A549 treated with Mapracorat at 1 μM for 4 hours (cell line): Measurements from ENCODE around the gene TMIGD2. TPM values are rescaled to one million over a fixed set of nuclear protein-coding genes. Genes with fewer than 3 reads are reported as not detected.

Source experiments
- total RNA-seq: library from RNA; stranded (reverse); fragments of 200-300 nt; extraction: Qiagen RNA extraction; gene quantifications from 5 replicates; pipeline ENCODE4 v1.2.3, GENCODE V29; 2022

TMIGD2 gene
- not detected in 5 replicates for total RNA-seq

GRCh38 chr19:4302243-4302640, at the start of gene TMIGD2:
Gene TMIGD2 (minus strand): TSS chr19:4302389. CDS start chr19:4302385, 4 bp downstream.

GRCh38 chr19:4343370-4344307, 41.5 kb upstream of the TMIGD2 start, which contains the start of gene MPND:
Gene MPND (plus strand): TSS chr19:4343562. CDS start chr19:4343594, 32 bp downstream.

GRCh38 chr19:4338441-4339355, 36.5 kb upstream of the TMIGD2 start, which contains the start of gene STAP2:
Gene STAP2 (minus strand): TSS chr19:4338827. CDS start chr19:4338753, 74 bp downstream.

GRCh38 chr19:4304538-4305256, 2.5 kb upstream of the TMIGD2 start, which contains the start of gene FSD1:
Gene FSD1 (plus strand): TSS chr19:4304598. CDS start chr19:4304747, 149 bp downstream.

GRCh38 chr19:4278419-4279266, 23.5 kb downstream of the TMIGD2 start, which contains the start of gene SHD:
Gene SHD (plus strand): TSS chr19:4279266. CDS start chr19:4280064, 798 bp downstream.

GRCh38 chr19:4246767-4247593, 55.2 kb downstream of the TMIGD2 start, which contains the start of gene YJU2:
Gene YJU2 (plus strand): TSS chr19:4247080. CDS start chr19:4247147, 67 bp downstream.

Other genes starting within 250 kb of the TMIGD2 start
- 13.3 to 25.2 TPM (median 22.1 TPM) in 5 replicates for gene ZBTB7A, start 235.5 kb downstream of the TMIGD2 start, total RNA-seq
- 120 to 184 TPM (median 158 TPM) in 5 replicates for gene MAP2K2, start 178.3 kb downstream of the TMIGD2 start, total RNA-seq
- 0.06 to 0.14 TPM (median 0.09 TPM) in 4 of 5 replicates, not detected in the other for gene CREB3L3, start 148.8 kb downstream of the TMIGD2 start, total RNA-seq
- gene SIRT6, start 119.8 kb downstream of the TMIGD2 start, total RNA-seq, result 27.3 to 40.0 TPM (median 35.1 TPM) in 5 replicates
- 0.08 to 0.23 TPM (median 0.20 TPM) in 5 replicates for gene ANKRD24, start 119.7 kb downstream of the TMIGD2 start, total RNA-seq
- gene EBI3, start 72.9 kb downstream of the TMIGD2 start, total RNA-seq, result 2.8 to 4.4 TPM (median 3.3 TPM) in 5 replicates
- 18.1 to 21.7 TPM (median 18.9 TPM) in 5 replicates for gene YJU2, start 55.3 kb downstream of the TMIGD2 start, total RNA-seq
- gene SHD, start 23.1 kb downstream of the TMIGD2 start, total RNA-seq, result 0.07 TPM in 1 of 5 replicates, not detected in the others
- gene FSD1, start 2.2 kb upstream of the TMIGD2 start, total RNA-seq, result 7.4 to 9.3 TPM (median 8.8 TPM) in 5 replicates
- gene STAP2, start 36.4 kb upstream of the TMIGD2 start, total RNA-seq, result not detected in 5 replicates
- 7.6 to 12.4 TPM (median 11.8 TPM) in 5 replicates for gene MPND, start 41.2 kb upstream of the TMIGD2 start, total RNA-seq
- 45.2 to 60.6 TPM (median 58.7 TPM) in 5 replicates for gene SH3GL1, start 98.2 kb upstream of the TMIGD2 start, total RNA-seq
- 19.2 to 22.9 TPM (median 22.3 TPM) in 5 replicates for gene CHAF1A, start 100.3 kb upstream of the TMIGD2 start, total RNA-seq
- 38.6 to 63.9 TPM (median 61.4 TPM) in 5 replicates for gene UBXN6, start 155.4 kb upstream of the TMIGD2 start, total RNA-seq
- 24.3 to 30.0 TPM (median 28.8 TPM) in 5 replicates for gene HDGFL2, start 169.9 kb upstream of the TMIGD2 start, total RNA-seq
- gene PLIN4, start 216.1 kb upstream of the TMIGD2 start, total RNA-seq, result 0.08 to 0.22 TPM (median 0.13 TPM) in 5 replicates
- gene PLIN5, start 232.8 kb upstream of the TMIGD2 start, total RNA-seq, result 0.17 to 0.32 TPM (median 0.27 TPM) in 4 of 5 replicates, not detected in the other
- 0.05 to 0.23 TPM (median 0.12 TPM) in 4 of 5 replicates, not detected in the other for gene LRG1, start 237.6 kb upstream of the TMIGD2 start, total RNA-seq